HG03457 (cell line): ENCODE measurements around the gene TAP2.
"Not testable (repeated sequence)": the region's sequence is repeated elsewhere in the genome, so short reads cannot be mapped to it uniquely, and the experiment has no call there.

ENCODE experiments used
- ATAC-seq: cut with Tn5 transposase; IDR thresholded peaks from one replicate; pipeline ENCODE4 v1.9.1; 2021; ENCODE audit warnings: moderate number of reproducible peaks; ENCODE audit not compliant: unreplicated experiment

Gene TAP2

DNA sequence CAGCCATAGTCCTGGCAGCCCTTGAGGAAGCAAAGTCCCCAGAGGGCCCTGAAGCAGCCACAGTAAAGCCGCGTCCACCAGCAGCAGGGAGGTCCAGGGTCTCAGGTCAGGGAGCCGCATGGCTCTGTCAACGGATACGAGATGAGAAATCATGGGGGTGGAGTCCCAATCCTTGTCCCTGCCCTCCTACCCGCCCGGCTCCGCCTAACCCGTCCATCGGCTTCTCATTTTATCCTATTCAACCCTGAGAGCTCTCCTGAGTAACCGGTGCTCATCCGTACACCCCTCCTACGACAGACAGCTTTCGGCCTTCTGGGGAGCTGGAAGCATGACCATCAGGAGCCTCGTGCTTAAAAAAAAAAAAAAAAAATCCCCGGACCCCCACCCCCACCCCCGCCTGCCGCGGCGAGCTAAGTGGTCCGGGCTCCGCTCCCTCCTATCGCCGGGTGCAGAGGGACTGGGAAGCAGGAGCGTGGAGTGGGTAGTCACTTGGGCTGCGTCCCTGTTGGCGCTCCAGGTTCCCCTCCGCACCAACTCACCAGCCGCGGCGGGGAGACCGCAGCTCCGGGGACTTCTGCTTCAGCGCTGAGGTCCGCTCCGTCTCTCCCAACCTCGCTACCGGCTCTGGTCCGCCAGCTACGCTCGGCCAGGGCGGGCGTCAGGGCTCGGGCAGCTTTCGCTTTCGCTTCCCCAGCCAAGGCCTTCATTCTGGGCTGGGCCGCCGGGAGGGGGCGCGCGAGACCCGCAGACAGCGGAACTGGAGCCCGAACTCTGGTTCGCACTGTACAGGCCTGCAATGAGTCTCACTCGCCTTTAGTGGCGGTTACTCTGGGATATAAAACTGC, at the start of gene TAP2:
TAP2 (minus strand) TSS at position 626 of the 845 bp plus-strand sequence; CDS start at position 120, 506 bp downstream.
- ATAC-seq, result peak; percentile 60

DNA sequence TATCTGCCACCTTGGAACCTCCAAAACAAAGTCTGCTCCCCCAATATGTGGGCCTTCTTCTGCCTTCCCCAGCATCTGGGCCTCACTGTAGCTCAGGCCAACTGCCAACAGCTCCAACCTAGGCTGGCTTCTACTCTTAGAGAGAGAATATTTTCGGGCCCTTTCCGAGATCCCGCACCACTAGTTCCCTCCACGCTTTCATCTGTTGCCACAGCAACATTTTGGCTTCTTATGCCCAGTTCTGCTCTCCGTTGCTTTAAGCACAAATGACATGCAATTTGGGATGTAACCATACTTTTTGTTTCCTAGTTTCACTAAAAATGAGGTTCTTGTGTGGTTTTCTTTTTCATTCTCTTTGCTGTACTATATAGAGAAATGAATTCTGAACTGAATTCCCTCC, 49.1 kb upstream of the TAP2 start:
- ATAC-seq, result no peak

DNA sequence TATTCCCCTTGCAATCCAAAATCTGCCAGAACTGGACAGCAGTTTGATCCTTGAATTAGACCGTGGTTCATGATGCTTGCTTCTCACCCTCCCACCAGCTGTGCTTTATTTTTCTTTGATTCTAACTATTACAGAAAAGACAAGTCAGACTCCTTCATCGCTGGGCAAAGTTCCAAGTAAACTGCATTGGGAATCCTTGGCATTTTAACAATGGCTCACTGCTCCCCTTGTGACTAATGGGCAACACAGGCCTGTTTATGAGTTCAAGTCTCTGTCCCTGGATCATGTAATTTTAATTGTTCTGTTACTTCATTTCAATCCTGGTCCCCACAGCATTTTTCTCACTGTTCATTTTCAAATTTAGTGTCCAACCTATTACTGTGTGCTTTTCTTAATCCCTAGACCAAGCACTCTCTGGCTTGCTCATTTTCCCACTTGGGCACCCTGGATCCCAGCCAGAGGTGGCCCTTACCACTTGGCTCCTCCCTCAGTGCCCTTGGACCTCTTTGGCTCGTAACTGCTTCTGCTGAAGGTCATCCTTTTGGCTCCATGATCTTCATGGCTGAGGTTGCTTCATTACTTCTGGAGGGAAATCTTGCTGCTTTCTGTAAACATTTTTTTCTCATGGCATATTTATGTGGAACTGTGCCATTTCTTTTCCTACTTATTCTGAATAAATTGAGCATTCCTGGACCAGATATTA, 48.3 kb upstream of the TAP2 start:
- no peak for ATAC-seq

DNA sequence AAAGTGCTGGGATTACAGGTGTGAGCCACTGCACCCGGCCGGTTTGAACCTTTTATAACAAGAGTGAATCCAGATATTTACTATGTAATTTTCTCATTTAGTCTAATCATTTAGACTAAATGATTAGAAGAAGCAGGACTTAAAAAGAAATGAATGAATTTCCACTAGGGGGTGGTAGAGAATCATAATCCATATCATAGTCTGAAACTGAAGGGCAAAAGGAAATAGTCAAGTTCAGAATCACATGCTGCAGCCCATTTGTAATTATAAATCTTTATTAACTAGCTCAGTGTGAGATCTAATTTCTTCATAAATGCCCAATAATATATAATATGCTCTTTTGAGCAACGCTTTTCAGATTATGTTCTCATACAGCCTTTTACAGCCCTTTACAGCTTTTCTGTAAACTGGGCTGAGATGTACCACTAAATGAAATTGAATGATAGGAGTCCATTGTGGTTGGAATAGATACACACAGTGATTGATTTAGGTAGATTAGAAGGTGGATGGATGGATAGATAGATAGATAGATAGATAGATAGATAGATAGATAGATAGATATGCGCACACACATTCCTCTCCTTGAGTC, 47.3 kb upstream of the TAP2 start:
- no peak for ATAC-seq

DNA sequence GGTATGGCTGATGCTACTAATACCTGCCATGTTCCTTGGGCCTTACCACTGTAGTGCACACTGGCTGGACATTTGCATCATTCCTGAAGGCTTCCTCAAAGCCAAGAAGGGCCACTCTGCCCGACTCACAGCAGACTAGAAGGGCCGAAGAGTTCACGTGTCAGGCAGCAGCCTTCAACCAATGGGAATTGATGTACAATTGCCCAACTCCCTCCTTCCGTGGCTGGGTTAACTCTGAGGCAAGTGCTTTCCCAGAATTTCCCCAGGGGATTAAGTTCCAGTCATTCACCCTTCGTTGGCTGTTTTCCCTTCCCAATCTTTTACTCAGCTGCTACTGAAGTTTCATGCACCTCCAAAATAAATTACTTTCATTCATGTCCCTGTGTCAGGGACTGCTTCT, 45.2 kb upstream of the TAP2 start:
- ATAC-seq, result no peak

DNA sequence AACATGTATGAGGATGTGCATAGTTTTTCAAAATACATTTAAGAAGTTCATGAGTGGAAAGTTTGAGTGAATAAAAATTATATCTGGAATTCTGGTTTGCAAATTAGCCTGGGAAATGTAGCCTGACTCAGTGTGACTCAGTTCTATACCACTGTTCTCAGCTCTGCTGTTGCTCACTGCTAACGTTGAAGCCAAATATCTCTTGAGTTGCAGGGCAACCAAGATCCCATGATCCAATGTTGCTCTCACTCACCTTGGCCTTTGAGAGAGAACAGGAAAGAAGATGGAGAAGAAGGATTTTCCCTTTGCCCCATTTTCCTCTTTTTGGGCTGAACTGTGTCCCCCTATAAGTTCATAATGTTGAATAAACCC, 44.3 kb upstream of the TAP2 start:
- no peak for ATAC-seq

DNA sequence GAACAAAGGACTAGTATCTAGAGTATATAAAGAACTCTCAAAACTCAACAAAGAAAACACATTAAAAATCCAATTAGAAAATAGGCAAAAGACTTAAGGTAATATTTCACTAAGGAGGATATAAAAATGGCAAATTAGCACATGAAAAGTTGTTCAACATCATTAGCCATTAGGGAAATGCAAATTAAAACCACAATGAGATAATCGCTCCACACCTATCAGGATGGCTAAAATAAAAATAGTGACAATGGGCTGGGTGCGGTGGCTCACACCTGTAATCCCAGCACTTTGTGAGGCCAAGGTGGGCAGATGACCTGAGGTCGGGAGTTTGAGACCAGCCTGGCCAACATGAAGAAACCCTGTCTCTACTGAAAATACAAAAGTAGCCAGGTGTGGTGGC, 42.4 kb upstream of the TAP2 start:
- not testable (repeated sequence) for ATAC-seq

DNA sequence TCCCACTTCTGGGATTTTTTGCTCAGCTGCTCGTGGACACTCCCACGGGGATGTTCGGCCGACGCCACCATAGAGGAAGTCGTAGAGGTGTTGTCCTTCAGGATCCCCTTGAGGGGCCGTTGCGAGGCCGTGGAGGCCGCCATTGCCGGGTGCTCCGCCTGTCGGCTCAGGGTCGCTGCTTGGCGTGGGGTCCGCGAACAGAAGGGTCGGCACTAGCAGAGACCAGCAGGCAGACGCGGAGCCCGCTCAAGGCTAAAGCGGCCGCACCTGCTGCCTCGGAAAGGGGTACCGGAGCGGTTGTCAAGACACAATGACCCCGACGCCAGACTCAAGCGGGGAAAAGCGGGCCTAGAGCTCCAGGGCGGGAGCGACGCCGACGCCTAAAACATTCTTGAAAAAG, 41.2 kb upstream of the TAP2 start:
- no peak for ATAC-seq

DNA sequence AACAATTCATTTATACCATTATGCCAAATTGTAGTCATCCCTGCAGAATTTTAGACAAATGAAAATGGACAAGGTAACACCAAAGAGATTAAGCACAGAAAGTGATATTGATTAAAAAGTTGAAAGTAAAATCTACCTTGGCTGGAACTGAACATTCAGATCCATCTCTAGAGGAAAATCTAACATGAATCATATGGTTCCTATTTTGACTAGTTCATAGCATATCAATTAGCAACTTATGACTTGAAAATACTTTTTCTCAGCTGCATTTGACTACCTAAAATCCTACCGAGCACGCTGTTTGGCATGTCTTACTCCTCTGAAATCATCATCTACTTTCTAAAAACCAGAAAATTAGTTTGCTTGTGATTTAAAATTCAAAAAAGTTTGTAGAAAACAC, 38.1 kb upstream of the TAP2 start:
- no peak for ATAC-seq

DNA sequence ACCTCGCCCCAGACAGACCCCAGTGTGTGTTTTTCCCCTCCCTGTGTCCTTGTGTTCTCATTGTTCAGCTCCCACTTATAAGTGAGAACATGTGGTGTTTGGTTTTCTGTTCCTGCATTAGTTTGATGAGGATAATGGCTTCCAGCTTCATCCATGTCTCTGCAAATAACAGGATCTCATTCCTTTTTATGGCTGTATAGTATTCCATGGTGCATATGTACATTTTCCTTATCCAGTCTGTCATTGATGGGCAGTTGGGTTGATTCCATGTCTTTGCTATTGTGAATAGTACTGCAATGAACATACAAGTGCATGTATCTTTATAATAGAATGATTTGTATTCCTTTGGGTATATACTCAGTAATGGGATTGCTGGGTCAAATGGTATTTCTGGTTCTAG, 35.4 kb upstream of the TAP2 start:
- not testable (repeated sequence) for ATAC-seq

DNA sequence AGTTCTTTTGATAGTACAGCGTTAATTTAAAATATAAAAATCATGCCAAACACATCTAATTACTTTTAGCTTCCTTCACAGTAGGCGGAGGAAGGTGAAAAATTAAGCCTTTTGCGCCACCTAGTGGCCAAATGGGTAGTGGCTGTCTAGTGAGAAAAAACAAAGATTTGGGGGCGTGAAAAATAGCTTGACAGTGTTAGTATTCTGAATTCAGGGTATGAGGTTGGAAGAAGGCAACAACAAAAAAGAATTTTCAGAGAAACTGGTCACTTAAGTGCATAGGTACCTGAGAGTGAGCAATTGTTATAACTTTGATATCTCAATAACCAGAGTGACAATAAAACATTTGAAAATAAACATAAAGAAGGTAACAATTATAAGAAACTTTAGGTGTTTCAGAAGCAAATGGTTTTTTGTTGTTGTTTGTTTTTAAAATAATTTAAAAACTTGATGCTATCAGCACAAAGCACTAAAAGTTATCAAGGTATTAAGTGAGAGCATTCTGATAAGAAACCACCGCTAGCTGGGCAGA, 29.8 kb upstream of the TAP2 start:
- no peak for ATAC-seq

DNA sequence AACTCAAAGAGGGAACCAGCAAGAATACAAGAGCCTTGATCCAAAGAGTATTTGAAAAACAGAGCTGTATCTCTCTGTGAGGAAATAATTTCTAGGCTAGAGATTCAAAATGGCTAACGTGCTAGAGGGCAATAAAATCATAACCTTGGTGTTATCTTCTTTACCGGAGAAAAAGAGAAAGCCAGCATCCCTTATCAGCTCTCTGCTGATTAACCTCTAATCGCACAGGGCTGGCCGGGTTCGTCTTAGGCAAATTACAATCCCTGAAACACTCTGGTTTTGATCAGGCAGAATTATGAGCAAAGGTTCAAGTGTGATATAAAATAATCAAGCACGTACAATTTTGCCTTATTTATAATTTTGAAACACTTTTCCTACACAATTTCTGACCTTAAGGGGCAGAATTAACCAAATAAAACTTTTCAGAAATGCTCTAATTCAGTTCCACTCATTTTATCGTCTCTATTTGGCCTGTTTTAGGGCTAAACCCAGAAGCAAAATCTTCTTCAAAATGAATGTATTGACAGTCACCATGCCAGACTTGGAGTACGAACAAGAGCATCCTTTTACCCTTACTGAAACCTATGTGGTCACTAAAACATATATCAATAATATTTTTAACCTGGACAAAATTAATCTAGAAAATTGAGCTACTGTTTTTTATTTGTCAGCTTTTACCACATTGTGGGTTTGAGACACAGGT, 29.2 kb upstream of the TAP2 start:
- ATAC-seq, result no peak

DNA sequence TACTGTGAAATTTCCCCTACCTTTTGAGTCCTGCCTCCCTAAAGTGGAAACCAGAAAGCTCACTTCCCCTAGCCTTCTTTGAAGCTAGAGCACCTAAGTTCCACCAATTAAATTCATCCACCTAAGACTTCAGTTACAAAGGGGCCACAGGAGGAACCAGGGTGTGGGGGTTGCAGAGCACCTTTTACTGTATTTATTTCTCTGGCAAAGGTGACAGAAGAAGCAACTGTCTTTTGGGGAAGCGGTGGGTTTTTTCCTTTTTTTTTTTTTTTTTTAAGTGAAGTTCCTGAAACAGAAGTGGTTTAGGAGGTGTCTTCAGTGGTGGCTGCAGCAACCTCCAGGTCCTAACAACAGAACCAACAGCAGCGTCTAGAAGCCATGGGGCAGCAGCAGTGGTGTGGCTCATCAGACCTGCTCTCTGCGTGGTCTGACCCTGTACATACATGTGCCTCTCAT, 28.5 kb upstream of the TAP2 start:
- no peak for ATAC-seq

DNA sequence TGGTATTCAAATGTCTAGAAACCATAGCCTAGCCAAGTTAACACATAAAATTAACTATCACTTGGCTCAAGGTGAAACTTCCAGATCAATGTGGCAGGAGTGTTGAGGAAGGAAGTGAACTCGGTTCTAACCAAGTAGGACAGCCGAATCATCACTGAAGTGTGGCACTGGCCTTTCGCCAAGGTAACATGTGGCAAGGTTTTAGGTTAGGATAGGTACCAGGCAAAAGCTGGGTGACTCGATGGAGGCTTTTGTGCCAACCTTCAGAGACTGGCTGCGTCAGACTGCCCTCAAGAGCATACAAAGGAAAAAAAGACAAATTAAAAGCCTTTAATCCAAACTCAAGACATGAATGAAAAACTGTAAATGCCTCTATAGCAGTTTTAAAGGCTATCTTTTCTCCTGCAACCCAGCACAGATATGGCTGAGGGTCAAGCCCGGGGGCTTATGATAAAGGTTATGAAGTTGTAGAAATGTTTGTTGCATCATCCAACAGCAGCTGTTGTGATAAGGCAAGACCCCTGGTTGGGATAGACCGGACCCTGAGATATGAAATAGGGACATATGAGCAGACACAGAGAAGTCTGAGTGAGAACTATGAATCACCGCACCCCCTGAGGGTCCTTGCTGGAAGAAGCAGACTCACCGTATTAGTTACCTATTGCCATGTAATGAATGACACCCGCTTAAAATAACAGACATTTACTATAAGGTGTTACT, 27.3 kb upstream of the TAP2 start:
- no peak for ATAC-seq

DNA sequence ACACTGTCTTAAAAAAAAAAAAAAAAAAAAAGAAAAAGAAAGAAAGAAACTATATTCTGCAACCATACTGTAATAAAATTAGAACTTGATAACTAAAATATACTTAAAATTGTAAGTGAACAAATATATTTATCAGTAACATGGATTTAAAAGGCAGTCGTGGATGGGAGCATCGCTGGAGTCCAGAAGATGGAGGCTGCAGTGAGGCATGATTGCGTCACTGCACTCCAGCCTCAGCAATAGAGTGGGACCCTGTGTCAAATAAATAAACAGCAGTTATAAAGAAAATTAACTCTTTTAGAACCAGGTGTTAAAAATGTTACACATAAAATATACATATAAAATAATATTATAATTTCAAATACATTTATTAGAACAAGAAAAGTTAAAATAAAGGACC, 24.2 kb upstream of the TAP2 start:
- no peak for ATAC-seq

DNA sequence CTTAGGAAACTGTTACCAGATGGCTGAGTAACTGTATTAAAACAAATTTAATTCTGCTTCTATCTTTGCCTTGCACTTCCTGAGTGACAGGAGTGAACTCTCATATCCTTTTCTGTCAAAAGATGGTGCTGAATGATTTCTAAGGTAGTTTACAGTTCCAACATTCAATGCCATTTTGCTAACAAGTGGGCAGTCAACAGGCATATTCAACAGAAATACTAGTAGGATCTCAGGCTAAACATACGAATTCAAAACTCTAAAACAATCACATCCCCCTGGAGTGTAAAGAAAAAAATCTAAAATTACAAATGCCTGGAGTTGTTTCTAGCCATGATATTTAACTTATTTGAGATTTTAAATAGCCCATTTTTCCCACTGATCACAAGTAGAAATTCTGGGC, 22.1 kb upstream of the TAP2 start:
- ATAC-seq, result no peak

DNA sequence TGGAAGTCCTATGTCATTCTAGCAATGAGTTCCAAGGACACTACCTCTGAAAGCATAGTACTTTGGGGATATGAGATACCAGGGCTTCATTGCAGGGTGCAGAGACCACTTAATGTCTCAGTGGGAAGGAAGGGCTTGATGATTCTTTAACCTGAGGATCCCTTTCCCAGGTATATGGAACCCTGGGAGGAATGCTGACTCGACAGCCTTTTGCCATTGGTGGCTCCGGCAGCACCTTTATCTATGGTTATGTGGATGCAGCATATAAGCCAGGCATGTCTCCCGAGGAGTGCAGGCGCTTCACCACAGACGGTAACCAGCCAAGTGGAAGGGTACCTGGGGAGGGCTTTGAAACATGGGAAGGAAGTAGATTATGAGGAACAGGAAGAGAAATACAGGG, 19.7 kb upstream of the TAP2 start:
- ATAC-seq, result no peak

DNA sequence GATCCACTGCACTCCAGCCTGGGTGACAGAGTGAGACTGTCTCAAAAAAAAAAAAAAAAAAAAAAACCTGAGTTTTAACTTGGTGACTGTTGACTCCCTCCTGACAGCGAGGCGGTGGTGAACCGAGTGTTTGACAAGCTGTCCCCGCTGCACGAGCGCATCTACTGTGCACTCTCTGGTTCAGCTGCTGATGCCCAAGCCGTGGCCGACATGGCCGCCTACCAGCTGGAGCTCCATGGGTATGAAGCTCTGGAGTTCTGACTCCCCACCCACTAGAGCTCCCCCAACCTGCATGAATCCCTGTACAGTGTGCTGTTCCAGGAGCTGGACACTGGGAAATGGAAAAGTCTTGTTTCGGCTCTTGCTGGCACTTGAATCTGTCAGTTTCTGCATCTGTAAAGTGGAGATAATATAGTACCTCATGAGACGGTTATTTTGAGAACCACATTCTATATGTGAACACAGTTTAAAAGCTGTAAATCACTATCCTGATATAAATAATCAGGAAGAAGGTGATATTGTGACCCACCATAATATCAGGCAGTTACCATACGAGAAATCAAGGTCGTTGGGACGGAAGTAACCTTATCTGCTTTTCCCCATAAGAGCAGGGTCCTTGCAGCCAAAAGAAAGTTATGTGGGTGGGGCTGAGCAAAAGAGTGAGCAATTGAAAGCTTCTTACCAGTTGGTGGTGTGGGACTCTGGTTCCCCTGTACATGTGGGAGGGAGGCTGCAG, 18.8 kb upstream of the TAP2 start:
- no peak for ATAC-seq

DNA sequence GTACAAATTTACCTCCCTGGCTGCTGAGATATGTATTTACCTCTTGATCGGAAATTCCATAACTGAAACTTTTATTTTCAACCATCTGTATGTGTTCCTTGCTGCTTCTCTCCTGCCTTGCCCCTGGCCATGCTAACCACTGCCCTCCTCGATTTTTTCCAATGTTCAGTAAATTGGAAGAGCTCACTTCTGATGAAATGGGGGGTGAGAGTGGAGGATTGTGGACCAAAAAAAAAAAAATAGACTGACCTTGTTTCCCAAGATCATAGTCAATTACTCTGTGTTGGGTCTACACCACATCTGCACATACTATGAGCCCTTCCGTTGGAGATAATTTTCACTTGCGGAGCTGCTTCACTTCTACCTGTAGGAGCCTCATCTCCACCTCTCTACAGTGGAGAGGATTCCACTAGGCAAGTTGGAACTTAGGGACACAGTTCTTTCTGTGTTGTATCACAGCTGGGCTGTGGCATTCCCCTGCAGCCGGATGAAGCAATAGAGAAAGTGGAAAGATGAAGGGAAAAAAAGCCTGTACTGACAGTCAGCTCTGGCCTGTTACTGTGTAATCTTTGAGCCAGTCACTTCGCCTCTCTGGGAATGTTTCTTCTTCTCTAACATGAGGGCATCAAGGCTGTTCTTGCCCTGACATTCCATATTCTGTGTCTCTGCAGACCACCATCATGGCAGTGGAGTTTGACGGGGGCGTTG, 17.1 kb upstream of the TAP2 start:
- no peak for ATAC-seq
